GM19351 (cell line): ENCODE results near the gene MUTYH.
"Not testable (repeated sequence)": the region's sequence is repeated elsewhere in the genome, so short reads cannot be mapped to it uniquely, and the experiment has no call there.

Source experiments
- ATAC-seq: cut with Tn5 transposase; IDR thresholded peaks from one replicate; pipeline ENCODE4 v1.9.1; 2021; ENCODE audit warnings: mild to moderate bottlenecking, moderate library complexity; ENCODE audit not compliant: unreplicated experiment

Gene MUTYH

DNA sequence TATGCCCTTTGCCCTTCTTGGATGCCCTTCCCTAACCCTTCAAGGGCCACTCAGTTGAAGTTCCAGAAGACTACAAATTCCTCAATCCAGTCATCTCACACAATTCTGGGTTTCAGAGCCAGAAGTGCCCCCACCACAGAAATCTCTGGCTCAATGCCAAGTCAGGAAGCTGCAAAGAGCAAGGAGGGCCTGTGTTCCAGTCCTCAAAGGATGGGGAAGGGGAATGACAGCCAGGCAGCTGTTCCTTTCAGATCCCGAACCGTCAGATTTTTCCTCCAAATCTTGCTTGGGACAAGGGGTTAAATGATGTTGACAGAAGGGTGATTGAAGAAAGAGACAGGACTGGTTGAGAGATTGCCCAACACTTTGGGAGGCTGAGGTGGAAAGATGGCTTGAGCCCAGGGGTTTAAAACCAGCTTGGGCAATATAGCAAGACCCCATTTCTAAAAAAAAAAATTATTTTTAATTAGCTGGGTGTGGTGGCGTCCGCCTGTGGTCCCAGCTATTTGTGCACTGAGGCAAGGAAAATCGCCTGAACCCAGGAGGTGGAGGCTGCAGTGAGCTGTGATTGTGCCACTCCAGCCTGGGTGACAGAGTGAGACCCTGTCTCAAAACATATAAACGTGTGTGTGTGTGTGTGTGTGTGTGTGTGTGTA is 14.3 kb downstream of the MUTYH start:
- ATAC-seq: no peak

DNA sequence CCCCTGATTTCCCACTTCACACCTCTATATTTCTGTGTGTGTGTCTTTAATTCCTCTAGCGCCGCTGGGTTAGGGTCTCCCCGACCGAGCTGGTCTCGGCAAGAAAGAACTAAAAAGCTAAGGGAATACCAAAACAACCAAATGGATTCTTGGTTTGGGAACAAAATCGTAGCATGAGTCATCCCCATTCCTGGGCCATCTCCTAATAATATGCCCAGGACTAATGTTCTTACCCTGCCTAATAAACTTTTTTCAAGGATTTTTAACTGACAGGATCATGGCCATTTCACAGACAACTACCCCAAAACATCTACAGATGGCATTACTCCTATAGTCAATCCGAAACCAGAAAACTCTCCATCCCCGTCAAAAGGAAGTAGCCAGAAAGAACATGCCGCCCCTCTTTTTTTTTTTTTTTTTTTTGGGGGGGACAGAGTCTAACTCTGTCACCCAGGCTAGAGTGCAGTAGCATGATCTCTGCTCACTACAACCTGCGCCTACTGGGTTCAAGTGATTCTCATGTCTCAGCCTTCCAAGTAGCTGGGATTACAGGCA is 17.7 kb downstream of the MUTYH start:
- no peak for ATAC-seq

DNA sequence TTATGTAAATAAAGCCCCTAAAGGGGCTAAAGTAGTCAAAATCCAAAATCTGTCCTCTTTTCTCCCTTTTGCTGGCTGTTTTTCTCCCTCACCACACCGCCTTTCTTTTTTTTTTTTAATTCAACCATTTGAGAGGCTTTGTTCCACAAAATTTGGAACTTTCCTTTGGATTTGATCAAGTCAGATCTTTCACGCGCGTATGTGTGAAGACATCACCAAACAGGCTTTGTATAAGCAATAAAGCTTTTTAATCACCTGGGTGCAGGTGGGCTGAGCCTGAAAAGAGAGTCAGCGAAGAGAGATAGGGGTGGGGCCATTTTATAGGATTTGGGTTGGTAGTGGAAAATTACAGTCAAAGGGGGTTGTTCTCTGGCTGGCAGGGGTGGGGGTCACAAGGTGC is 18.8 kb downstream of the MUTYH start:
- ATAC-seq: no peak

DNA sequence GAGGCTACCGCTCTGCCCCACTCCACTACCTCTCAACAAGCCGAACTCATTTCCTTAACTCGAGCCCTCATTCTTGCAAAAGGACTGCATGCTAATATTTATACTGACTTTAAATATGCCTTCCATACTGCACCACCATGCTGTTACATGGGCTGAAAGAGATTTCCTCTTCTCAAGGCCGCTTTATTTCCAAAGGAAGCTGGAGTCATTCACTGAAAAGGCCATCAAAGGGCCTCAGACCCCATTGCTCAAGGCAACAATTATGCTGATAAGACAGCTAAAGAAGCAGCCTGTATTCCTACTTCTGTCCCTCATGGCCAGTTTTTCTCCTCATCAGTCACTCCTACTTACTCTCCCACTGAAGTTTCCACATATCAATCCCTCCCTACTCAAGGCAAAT is 20.5 kb downstream of the MUTYH start:
- no peak for ATAC-seq

DNA sequence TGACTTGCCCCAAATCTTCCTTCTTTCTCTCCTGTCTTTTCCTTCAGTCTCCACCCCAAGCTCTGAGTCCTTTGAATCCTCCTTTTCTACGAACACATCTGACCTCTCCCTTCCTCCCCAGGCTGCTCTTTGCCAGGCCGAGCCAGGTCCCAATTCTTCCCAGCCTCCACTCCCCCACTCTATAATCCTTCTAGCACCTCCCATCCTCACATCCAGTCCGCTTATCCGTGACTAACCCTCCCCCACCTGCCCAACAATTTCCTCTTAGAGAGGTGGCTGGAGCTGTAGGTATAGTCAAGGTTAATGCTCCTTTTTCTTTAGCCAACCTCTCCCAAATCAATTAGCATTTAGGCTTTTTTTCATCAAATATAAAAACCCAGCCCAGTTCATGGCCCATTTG is 23.1 kb downstream of the MUTYH start:
- ATAC-seq: no peak

DNA sequence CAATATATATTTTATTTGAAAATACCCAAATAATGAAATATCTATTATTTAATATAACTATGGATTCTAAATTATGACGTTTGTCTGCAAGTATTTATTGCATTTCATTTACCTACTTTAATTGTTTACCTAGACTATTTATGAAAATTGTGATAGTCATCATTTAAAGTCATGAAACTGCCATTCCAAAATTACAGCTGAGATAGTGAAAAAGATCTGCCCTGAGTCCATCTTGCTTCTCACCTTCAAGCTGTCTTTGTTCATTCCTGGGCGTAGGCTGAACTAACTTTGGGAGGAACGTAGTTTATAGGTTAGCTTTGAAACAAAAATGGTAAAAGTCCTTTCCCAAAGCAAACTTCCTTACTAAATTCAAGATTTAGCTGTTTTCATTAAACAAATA is 26.0 kb downstream of the MUTYH start:
- no peak for ATAC-seq

DNA sequence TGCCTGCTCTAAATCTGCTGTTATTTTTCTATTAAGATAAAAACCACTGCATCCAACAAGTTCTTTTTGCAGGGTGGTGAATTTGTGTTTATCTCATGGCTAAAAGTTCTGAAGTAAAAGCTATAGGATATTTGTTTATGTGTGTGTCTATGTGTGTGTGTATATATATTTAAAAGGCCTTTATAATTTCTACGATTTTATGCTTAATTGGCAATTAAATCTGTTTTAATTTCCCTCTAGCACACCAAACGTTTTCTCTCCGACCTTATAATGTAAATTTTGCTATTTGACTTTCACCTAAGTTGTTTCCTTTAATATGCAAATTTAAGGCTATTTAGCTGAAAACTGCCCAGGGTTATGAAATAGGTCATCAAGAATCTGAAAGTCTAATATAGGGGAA is 33.3 kb downstream of the MUTYH start:
- no peak for ATAC-seq

DNA sequence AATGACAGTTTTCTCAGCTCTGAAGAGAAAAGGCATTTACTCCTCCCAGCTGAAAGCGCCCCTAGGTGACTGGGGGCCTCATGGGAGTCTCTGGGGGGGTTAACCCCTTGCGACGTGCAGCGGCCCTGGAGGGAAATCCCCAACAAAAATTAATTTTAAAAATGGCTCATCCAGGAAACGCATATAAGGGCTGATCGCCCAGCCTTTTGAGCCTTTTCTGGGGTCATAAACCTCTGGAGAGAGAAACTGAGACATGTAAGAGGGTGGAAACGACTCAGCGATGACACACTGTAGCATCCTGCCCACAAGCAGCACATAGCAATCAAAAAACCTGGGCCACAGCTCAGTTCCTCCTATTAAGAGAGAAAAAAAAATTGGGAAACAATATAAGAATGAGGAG is 33.9 kb downstream of the MUTYH start:
- peak; percentile 34 for ATAC-seq

DNA sequence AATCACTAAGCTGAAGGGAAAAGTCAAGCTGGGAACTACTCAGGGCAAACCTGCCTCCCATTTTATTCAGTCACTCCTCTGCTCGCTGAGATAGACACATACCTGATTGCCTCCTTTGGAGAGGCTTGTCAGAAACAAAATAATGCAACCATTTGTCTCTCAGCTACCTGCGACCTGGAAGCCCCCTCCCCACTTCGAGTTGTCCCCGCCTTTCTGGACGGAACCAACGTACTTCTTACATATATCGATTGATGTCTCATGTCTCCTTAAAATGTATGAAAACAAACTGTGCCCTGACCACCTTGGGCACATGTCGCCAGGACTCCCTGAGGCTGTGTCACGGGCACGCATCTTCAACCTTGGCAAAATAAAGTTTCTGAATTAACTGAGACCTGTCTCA is 35.0 kb downstream of the MUTYH start:
- no peak for ATAC-seq

DNA sequence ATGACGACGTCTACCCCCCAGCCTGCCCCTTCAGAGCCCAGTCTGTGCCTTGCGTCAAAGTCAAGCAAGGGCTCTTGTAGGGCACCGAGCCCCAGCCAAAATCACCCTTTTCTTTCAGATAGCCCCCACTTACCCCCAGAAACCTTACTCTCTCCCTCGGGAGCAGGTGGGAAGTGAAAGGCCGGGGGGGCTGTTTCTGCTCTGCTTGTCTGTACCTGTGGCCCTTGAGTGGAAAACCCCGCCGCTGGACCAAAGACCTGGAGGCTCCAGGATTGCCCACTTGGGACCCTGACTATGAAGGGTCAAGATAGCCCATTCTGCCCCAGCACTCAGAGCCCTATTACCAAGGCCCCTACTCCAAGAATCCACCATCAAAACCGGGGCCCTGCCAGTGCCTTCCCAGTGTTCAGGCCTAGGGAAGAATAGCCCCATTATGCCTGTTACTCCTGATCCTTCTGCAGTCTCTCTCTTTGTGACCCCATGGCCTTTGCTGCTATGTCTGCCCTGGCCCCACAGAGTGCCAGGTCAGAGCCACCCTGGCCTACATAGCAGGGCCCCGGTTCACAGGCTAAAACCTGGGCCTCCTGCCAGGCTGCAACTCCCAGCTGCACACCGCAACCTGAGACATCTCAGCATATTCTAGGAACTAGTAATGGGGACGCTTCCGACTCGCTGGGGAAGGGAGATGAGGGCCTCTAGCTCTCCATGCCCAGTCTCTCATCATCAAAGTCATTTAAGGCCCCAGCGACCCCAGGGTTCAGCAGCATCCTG is 35.7 kb downstream of the MUTYH start:
- no peak for ATAC-seq

DNA sequence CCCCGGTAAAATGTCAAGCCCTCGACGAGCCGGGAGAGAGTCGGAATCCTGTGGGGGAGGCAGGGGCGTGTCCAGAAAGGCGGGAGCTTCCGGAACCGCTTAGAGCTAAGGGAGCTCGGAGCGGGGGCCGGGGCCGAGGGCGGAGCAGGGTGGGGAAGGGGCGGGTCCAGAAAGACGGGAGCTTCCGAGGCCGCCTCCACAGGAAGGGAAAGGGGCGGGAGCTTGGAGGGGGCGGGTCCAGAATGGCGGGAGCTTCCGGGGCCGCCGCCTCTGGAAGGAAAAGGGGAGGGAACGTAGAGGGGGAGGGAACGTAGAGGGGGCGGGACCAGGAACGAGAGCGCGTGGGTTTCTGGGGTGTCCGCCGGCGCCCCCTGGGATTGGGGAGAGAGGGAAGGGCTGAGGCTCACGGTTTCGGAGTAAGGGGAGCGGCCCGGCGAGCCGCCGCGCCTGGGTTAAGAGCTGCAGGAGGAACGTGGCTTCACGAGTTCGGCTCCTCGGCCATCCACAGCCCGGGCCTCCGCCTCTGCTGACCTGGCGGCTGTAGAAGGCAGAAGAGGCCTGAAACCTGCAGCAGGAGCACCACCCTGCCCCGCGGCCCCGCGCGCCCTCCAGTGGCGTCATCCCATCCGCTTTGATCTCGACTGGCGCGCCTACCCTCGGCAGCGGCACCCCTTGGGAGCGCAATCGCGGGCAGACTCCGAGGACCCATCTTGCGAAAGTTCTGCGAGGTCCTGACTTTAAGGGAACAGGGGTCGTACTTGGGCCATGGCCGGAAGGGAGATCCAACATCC is 36.5 kb downstream of the MUTYH start:
- peak; percentile 71 for ATAC-seq

DNA sequence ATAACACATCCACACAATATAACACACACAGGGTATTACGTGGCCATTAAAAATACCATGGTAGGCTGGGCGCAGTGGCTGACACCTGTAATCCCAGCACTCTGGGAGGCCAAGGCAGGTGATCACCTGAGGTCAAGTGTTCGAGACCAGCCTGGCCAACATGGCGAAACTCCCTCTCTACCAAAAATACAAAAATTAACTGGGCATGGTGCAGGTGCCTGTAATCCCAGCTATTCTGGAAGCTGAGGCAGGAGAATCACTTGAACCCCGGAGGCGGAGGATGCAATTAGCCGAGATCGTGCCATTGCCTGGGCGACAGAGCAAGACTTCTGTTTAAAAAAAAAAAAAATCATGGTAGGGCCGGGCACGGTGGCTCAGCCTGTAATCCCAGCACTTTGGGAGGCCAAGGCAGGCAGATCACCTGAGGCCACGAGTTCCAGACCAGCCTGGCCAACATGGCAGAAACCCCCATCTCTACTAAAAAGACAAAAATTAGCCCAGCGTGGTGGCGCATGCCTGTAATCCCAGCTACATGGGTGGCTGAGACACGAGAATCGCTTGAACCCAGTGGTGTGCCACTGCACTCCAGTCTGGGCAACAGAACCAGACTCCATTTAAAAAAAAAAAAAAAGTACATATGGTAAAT is 37.6 kb downstream of the MUTYH start:
- ATAC-seq: no peak

DNA sequence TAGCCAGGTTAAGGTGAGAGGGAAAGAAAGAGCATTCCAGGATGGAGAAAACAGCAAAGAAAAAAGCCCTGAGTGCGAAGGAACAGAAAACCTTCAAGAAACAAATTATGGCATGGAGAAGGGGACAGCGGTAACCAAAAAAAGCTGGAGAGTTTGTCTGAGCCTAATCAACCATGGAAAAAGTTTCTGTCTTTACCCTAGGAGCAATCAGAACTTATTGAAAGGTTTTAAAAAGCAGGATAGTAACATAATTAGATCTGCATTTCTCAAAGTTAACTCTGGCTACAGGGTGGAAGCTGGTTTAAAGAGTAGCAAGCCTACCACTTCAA is 39.6 kb downstream of the MUTYH start:
- ATAC-seq: no peak

DNA sequence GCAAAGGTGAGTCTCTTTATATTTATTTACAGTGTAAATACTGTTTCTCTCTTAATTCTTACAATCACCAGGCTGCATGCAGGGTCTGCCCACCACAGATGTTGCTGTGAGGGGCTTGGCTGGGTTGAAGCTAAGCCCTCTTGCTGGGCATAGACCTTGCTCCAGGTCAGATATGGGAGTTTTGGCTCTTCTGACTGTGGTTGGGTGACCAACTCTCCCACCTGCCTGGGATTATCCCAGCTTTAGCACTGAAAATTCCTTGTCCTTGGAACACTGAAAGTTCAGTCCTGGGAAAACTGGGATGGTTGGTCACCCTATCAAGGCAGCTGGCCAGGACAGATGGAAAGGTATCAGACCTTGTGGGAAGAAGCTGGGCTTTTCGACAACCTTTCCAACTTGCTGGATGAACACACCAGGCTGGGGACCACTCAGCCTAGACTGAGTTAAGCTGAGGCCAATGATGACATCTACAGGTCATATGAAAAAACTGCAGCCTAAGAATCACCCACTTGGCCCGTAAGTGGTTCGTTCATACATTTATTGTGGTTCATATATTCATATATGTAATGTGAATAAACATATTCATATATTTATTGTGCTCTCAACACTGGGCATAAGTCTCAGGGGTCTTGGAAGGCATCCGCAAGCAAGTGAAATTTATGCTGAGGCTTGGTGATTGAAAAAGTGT is 40.1 kb downstream of the MUTYH start:
- ATAC-seq: no peak

DNA sequence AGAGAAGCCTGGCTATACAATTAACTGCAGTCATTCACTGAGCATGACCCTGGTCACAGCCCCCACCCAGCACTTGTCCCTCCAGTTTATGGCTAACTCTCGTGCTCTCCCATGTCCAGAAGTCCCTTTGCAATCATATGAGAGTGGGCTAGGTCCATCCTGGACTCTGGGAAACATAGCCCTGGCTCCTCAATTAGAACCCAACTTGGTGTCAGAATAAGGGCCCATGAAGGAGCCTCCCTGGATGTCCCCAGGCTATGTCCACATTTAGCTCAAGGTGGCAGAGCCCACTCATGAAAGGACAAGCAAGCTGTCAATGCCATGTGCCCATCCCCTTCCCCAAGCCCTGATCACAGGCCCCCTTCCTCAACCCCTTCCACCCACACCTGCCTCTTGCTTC is 40.9 kb downstream of the MUTYH start:
- no peak for ATAC-seq

DNA sequence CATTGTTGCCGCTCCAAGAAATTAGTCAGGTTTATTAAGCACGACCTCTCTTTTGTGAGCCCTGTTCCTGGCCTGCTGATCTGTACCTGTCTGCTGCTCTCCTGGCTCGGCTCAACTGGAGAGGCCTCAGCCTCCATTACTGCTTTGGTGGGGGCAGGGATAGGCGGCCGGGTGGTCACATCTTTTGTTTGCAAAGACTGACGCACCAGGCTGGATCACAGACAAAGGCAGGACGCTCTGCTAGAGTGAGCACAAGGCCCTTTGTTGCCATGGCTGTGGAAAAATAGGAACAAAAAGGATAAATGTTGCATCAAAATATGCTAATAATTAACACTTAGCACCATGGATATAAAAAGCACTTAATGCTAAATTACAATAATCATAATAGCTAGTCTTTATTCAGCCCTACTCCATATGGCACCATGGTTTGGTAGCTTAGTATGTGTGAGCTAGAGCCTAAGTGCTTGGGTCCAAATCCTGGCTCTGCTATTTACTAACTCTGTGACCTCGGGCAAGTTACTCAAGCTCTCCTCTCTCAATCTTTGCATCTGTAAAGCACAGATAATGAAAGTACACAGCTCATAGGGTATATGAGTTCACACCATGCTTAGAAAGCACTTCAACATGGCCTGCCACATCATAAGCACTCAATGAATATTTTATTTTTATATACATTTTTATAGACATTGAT is 42.4 kb downstream of the MUTYH start:
- no peak for ATAC-seq

DNA sequence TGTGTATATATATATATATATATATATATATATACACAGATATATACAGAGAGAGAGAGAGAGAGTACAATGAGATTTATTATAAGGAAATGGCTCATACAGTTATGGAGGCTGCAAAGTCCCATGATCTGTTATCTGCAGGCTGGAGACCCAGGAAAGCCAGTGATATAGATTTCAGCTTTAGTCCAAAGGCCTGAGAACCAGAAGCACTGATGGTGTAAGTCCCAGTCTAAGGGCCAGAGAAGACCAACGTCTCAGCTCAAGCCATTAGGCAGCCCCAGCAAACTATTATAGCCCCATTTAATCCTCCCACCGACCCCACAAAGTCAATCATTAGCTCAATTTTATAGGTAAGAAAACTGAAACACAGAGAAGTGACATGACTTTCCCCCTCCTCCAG is 48.5 kb downstream of the MUTYH start:
- ATAC-seq: no peak

DNA sequence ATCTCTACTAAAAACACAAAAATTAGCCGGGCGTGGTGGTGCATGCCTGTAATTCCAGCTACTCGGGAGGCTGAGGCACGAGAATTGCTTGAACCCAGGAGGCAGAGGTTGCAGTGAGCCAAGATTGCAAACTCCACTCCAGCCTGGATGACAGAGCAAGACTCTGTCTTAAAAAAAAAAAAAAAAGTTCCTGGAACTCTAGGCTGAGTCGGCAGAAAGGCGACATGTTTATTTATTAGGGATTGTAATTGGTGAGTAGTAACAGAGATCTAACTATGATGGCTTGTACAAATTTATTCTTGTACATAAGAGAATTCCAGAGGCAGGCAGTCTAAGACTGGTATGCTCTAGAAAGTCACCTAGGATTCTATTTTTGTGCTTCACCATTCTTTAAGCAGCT is 49.2 kb downstream of the MUTYH start:
- not testable (repeated sequence) for ATAC-seq

DNA sequence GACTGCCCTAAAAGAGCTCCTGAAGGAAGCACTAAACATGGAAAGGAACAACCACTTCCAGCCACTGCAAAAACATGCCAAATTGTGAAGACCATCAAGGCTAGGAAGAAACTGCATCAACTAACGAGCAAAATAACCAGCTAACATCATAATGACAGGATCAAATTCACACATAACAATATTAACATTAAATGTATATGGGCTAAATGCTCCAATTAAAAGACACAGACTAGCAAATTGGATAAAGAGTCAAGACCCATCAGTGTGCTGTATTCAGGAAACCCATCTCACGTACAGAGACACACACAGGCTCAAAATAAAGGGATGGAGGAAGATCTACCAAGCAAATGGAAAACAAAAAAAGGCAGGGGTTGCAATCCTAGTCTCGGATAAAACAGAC is 53.7 kb downstream of the MUTYH start:
- ATAC-seq: not testable (repeated sequence)

DNA sequence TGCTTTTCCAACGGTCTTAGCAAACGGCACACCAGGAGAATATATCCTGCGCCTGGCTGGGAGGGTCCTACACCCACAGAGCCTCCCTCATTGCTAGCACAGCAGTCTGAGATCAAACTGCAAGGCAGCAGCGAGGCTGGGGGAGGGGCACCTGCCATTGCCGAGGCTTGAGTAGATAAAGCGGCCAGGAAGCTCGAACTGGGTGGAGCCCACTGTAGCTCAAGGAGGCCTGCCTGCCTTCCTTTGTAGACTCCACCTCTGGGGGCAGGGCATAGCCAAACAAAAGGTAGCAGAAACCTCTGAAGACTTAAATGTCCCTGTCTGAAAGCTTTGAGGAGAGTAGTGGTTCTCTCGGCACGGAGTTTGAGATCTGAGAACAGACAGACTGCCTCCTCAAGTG is 55.4 kb downstream of the MUTYH start:
- not testable (repeated sequence) for ATAC-seq
